Neural crest cell (in vitro differentiated cells): ENCODE results near the gene CDX2. TPM values are rescaled to one million over a fixed set of nuclear protein-coding genes. Genes with fewer than 3 reads are reported as not detected.

Experiments
- DNase-seq: peaks from one replicate; pipeline ENCODE4 v3.0.0; 2021; ENCODE audit warnings: low read depth, mixed read lengths, low spot score
- H3K27ac Mint-ChIP-seq: one replicate; pipeline ENCODE4 v1.8.0; 2021; ENCODE audit warnings: mild to moderate bottlenecking, mixed read lengths; ENCODE audit not compliant: unreplicated experiment
- H3K27me3 Mint-ChIP-seq: 2 replicates; pipeline ENCODE4 v1.8.0; 2021; ENCODE audit warnings: low read depth, mild to moderate bottlenecking, mixed read lengths
- H3K36me3 Mint-ChIP-seq: 2 replicates; pipeline ENCODE4 v1.8.0; 2021; ENCODE audit warnings: low read depth, mild to moderate bottlenecking, mixed read lengths
- H3K4me1 Mint-ChIP-seq: 2 replicates; pipeline ENCODE4 v1.8.0; 2021; ENCODE audit warnings: mixed read lengths
- H3K4me3 Mint-ChIP-seq: one replicate; pipeline ENCODE4 v1.8.0; 2021; ENCODE audit warnings: mild to moderate bottlenecking, mixed read lengths
- H3K9me3 Mint-ChIP-seq: 2 replicates; pipeline ENCODE4 v1.8.0; 2021; ENCODE audit warnings: mixed read lengths
- CTCF ChIP-seq: fragments of 200-600 bp; sonication (generic); conservative IDR thresholded peaks from 2 replicates; pipeline ENCODE4 v1.5.0; 2021; ENCODE audit warnings: antibody characterized with exemption, mild to moderate bottlenecking
- total RNA-seq: library from RNA; stranded (reverse); gene quantifications from 2 replicates; pipeline ENCODE4 v1.2.1, GENCODE V29; 2021

The CDX2 gene
- total RNA-seq, 1 donor from 2014 or later = 2.4 TPM

GRCh38 chr13:27918918-27919658 is 50.0 kb downstream of the CDX2 start:
- Mint-ChIP-seq H3K4me1 (peaks cover 25% of the 10 kb centered on the region), H3K27ac (no peak overlapping the region), H3K27me3 (peaks cover 99% of the 10 kb centered on the region)

GRCh38 chr13:27918041-27918917 is 50.8 kb downstream of the CDX2 start:
- DNase-seq = no peak
- no peak for TF ChIP-seq CTCF
- peaks cover 2% of the 10 kb centered on the region for H3K36me3 Mint-ChIP-seq
- H3K27me3 Mint-ChIP-seq = peaks cover 99% of the 10 kb centered on the region
- H3K4me3 Mint-ChIP-seq = peak overlapping the region; percentile 47
- H3K4me1 Mint-ChIP-seq = peaks cover 21% of the 10 kb centered on the region
- no peak overlapping the region for H3K27ac Mint-ChIP-seq
- H3K9me3 Mint-ChIP-seq = no peaks in the 10 kb centered on the region

More at GRCh38 chr13:27918918-27919658, 50.0 kb downstream of the CDX2 start:
- Mint-ChIP-seq H3K9me3 (no peaks in the 10 kb centered on the region), H3K4me3 (no peak overlapping the region), H3K36me3 (peaks cover 2% of the 10 kb centered on the region)
- no peak for DNase-seq
- TF ChIP-seq CTCF = no peak

GRCh38 chr13:27917121-27917947 is 51.8 kb downstream of the CDX2 start:
- no peak overlapping the region for H3K27ac Mint-ChIP-seq

GRCh38 chr13:27915301-27916207 is 53.6 kb downstream of the CDX2 start:
- Mint-ChIP-seq H3K36me3 (peaks cover 2% of the 10 kb centered on the region), H3K27ac (no peak overlapping the region), H3K9me3 (no peaks in the 10 kb centered on the region), H3K4me1 (peaks cover 15% of the 10 kb centered on the region), H3K4me3 (no peak overlapping the region), H3K27me3 (peaks cover 99% of the 10 kb centered on the region)
- no peak for DNase-seq
- TF ChIP-seq CTCF = no peak

More at GRCh38 chr13:27917121-27917947, 51.8 kb downstream of the CDX2 start:
- Mint-ChIP-seq H3K27me3 (peaks cover 99% of the 10 kb centered on the region), H3K4me1 (peaks cover 21% of the 10 kb centered on the region), H3K36me3 (peaks cover 2% of the 10 kb centered on the region), H3K9me3 (no peaks in the 10 kb centered on the region), H3K4me3 (peak overlapping the region; percentile 76)
- no peak for DNase-seq
- no peak for TF ChIP-seq CTCF
